Stimulated activated CD4-positive, alpha-beta T cell treated with anti-CD3 and anti-CD28 coated beads, Interleukin-4, amount 100 ng/mL, for 24 hours (primary cell): ENCODE results near the gene TDP2.
"Not testable (repeated sequence)": the region's sequence is repeated elsewhere in the genome, so short reads cannot be mapped to it uniquely, and the experiment has no call there.

Experiments used
- DNase-seq: peaks from one replicate; pipeline ENCODE4 v3.0.0-alpha.2; 2020

Gene TDP2

DNA sequence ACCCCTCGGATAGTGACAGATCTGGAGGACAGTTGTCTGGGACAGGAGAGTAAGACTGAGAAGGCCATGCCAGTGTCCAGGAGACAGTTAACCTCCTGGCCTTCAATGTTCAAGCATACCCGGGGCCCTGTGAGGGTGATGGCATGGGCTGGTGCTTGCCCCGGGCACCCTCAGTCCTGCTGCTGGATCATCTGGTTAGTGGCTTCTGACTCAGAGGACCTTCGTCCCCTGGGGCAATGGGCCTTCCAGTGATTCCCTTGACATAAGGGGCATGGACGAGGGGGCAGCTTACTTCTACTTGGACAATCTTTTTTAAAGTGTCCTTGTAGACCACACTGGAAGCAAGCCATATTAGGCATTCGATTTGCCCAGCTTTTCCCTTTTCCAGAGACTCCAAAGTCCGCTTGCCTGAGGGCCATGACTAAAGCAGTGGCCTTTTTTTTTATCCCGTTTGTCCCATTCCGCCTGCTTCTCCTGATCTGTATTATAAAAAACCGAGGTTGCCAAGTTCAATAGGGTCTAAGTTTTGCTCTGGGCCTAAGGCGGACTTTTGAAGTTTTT is 12.2 kb upstream of the TDP2 start:
- DNase-seq: not testable (repeated sequence)

DNA sequence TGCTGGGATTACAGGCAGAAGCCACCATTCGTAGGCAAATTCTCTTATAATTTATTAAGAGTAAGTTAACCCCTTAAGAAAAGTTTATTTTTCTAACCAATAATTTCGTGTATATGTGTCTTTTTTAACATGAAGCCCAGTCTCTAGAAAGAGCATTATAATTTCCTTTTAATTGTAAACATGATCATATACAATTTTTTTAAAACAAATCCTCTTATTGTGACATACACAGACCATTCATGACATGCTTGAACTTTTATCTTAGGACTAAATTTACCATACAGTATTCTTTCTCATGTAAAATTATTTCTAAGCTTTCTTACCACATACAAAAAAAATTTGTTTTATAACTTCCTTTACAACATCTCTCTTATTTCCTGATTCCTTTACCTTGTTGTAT is 6.9 kb upstream of the TDP2 start:
- no peak for DNase-seq

DNA sequence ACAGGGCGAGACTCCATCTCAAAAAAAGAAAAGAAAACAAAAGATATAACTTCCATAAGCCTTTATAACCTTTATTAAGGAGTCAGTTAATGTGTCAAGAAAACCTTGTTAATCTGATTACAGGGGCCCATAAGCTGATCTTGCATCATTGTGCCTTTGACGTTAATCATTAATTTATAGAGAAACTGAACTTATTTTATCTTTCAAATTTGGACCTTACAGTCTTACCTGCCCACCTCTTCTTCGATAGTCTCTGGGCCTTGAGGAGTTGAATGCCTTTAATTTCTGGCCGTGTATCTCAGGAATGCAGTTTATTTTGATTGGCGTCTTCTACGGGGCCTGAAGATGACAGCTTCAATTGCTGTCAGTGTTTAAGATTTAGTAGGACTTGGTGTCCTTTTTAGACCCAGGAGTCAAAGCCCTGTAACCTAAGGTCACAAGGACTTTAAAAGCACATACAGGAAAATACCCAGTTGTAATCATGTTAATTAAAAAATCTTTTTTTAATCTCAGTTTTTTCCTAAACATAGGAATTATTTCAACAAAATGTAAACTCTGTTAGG is 6.0 kb upstream of the TDP2 start:
- DNase-seq: no peak

DNA sequence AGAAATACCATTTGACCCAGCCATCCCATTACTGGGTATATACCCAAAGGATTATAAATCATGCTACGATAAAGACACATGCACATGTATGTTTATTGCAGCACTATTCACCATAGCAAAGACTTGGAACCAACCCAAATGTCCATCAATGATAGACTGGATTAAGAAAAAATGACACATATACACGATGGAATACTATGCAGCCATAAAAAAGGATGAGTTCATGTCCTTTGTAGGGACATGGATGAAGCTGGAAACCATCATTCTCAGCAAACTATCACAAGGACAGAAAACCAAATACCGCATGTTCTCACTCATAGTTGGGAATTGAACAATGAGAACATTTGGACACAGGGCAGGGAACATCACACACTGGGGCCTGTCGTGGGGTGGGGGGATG is 4.4 kb upstream of the TDP2 start:
- not testable (repeated sequence) for DNase-seq

DNA sequence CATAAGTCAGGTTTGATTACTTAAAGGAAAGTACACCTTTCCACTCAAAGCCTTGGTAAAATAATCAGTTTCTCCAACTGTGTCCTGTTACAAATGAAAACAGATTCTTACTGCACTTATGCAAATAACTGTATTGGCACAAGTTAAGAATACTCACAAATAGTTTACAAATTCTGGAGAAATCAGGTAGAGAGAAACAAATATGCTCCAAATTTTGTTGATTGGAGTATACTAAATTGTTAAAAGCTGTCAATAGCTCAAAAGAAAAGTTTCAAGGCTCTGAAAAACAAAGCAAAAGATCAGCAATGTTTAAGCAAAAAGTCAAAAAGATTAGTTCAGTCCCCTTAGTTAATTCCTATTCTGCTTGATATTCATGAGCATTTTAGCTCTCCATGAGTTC is 3.8 kb upstream of the TDP2 start:
- DNase-seq: not testable (repeated sequence)

DNA sequence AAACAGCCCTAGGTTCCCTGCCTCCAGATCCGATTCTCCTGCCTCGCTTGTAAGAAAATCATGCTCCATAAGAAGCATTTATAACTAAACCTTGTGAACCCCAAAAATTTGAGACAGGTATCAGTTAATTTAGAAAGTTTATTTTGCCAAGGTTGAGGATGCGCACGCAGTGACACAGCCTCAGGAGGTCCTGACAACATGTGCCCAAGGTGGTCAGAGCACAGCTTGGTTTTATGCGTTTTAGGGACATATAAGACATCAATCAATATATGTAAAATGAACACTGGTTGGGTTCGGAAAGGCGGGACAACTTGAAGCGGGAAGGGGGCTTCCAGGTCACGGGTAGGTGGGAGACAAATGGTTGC is 2.3 kb upstream of the TDP2 start:
- no peak for DNase-seq

DNA sequence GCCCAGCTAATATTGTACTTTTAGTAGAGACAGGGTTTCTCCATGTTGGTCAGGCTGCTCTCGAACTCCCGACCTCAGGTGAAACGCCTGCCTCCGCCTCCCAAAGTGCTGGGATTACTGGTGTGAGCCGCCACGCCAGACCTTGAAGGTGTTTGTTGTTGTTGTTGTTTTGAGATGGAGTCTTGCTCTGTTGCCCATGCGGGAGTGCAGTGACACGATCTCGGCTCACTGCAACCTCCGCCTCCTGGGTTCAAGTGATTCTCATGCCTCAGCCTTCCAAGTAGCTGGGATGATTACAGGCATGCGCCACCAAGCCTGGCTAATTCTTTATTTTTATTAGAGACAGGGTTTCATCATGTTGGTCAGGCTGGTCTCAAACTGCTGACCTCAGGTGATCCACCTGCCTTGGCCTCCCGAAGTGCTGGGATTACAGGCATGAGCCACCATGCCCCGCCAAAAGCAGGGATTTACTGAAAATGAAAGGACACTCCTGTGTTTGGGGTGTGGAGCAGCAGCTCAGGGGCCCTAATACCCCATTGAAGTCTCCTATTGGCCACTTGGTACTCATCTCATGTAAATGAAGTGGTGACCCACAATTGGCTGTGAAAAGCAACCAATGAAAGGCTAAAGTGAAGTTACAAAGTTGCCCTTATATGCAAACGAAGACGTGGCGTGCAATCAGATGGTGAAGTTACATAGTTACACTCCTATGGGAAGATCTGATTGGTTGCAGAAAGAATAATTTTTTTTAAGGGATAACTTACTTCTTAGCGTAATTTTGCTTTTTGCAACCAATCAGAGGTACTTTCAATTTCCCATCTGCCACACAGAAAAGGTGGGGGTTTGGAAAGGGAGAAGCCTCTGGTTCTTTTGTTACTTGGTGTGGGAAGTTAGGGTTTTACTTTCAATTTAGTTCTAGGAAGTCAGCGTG is 1.6 kb upstream of the TDP2 start:
- DNase-seq: not testable (repeated sequence)

DNA sequence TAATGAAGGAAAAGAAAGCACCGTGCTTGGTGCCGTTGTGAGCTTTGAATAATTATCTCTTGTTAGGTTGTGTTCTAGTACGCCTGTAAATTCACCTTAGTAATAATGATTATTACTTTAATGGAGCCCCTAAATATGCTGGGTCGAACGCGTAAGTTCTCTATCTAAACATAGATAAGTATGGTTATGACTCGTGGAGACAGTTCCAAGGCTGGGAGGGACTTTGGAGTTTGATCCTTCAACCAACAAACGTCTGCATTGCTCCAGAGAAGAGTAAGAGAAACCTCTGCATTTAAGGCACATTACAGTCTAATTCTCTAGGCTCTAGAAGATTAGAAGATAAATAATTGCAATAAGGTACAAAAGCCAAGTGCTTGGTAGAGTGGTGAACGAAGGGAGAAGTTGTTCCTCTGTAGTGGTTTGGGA is 692 bp upstream of the TDP2 start:
- DNase-seq: no peak

DNA sequence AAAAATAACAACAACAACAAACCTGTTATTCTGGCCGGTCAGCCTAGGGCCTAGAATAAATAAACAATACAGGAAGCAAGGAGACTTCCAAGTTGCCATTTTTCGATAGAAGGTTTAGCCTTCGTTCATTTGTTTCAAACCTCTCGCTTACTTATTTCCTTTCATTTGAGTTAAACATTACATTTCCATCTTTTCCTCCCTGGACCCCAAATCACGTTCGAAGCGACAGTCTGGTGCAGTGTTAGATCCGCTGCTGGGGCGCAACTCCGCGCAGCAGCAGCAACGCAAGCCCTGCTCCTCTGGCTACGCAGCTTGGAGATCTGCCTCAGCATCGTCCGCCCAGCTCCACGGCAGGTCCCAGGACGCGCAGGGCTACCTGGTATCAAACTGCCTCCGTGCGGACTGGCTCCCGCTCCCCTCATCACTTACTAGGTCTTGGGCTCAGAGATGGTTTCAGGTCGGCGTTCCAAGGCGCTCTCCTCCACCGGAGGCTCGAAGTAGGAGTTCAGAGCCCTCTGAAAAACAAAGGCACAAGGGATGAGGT is 530 bp downstream of the TDP2 start:
- peak; percentile 49 for DNase-seq

DNA sequence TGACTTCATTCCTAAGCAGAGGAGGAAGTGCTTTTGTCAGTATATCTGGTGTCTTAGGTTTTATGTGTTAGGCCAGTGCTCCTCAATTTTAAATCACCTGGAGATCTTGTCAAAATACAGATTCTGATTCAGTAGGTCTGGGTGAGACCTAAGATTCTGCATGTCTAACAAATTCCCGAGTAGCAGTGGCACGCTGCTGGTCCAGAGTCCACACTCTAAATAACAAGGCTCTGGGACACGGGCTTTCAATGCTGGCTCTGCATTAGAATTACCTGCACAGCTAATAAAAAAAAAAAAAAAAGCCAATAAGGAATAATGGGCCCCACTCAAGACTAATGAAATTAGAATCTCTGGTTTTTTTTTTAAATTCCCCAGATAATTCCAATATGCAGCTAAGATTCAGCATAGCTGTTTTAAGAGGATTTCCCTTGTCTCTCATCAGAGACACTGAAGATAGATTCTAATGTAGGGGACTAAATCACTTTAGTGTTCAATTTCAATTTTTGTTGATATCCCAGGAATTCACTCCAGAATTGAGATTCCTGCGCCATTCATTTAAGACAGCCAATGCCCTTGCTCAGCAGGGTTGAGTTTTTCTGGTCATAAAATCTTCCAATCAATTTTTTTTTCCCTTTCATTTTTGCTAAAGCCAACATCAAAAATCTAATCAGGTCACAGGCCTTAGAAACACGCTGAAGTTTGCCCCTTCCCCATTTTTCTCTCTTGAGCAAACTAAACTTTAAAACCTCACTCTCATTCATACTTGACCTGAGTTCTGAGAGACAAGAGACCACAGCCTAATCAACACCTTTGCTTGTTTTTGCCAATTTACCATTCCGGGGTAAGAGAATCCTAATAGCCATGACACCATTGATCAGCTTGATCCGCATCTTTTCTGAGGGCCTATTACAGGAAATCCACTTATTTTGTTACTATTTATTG is 2.4 kb downstream of the TDP2 start:
- DNase-seq: no peak

DNA sequence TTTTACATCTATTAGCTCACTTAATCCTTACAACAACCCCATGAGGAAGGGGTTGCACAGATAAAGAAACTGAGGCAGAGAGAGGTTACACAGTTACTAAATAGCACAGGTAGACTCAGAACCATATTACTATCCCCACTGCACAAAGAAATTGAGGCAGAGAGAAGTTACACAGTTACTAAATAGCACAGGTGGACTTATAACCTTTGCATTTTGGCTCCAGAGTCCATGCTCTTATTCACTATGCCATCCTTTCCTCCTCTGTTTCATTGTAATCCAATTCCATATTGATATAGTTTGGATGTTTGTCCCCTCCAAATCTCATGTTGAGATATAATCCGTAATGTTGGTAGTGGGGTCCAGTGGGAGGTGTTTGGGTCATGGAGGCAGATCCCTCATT is 3.5 kb downstream of the TDP2 start:
- DNase-seq: no peak

DNA sequence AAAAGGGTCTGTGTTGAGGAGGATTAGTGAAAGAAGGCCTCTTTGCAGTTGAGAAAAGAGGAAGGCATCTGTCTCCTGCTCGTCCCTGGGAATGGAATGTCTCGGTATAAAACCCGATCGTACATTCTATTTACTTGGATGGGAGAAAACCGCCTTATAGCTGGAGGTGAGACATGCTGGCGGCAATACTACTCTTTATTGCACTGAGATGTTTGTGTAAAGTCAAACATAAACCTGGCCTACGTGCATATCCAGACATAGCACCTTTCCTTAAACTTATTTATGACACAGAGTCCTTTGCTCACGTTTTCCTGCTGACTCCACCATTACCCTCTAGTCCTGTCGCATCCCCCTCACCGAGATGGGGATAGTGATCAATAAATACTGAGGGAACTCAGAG is 4.5 kb downstream of the TDP2 start:
- no peak for DNase-seq

DNA sequence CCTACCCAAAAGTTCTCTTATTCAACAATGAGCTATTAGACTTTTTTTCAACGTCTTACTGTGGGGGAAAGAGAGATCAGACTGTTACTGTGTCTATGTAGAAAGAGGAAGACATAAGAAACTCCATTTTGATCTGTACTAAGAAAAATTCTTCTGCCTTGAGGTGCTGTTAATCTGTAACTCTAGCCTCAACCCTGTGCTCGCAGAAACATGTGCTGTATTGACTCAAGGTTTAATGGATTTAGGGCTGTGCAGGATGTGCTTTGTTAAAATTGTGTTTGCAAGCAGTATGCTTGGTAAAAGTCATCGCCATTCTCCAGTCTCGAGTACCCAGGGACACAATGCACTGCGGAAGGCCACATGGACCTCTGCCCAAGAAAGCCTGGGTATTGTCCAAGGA is 4.9 kb downstream of the TDP2 start:
- not testable (repeated sequence) for DNase-seq

DNA sequence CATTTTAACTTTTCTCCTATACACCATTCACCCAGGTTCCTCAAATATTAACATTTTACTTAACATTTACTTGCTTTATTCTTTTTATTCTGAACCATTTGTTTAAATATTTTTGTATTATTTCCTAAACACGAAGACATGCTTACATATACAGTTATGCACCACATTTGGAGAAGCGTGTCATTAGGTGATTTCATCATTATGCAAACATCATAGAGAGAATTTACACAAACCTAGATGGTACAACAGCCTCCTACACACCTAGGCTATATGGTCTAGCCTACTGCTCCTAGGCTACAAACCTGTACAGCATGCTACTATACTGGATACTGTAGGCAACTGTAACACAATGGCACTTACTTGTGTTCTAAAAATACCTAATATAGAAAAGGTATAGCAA is 6.6 kb downstream of the TDP2 start:
- DNase-seq: no peak

DNA sequence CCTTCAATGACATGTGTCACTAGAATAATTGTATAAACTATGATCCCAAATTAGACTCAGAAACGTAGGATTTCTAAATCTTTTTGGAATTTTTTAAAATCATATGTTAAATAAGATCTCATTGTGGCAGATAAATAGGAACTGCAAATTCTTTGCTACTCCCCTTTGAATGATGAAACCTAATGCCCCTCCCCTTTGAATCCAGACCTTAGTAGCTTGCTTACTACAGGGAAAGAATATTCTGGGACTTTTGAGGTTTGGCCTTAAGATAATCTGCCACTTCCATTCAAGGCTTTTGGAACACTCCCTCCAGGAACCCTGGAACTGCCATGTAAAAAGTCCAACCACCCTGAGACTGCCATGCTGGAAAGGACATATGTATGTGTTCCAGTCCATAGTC is 7.1 kb downstream of the TDP2 start:
- DNase-seq: no peak

DNA sequence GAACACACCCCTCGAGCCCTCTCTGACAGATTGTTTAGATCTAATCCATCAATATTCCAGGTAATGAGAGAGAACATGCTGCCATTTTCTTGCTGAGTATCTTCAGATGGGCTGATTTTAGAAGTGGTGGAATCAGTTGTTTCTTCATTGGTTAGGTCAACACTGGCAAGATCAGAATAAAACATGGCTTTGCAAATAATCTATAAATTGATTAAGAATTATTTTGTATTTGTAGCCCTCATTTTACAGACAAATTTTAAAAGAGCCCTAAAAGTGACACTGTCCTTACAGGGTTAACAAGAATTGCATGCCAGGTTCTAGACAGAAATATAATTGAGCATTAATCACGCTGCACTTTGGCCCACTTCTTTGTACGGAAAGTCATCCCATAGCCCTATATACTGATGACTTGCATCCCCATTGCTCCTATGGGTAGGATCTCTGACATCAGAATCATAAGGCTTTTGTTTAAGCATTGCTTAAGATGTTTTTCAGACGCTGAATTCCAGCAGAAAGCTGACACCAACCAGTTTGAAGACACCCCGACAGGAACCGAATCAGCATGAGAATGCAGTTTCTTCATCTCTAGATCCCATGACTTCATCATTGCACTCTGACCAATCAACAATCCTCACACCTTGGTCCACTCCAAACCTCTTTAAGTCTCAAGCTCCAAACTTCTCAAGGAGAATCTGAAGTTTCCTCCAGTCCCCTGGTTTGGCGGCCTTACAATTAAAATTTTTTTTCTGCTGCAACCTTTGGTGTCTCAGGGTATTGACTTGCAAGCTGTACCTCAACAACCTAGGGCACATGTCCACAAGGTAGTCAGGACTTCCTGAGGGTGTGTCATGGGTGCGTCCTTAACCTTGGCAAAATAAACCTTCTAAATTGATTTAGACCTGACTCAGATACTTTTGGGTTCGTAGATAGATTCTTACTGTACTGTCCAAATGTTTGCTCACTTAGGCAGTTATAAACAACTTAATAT is 7.8 kb downstream of the TDP2 start:
- DNase-seq: no peak

DNA sequence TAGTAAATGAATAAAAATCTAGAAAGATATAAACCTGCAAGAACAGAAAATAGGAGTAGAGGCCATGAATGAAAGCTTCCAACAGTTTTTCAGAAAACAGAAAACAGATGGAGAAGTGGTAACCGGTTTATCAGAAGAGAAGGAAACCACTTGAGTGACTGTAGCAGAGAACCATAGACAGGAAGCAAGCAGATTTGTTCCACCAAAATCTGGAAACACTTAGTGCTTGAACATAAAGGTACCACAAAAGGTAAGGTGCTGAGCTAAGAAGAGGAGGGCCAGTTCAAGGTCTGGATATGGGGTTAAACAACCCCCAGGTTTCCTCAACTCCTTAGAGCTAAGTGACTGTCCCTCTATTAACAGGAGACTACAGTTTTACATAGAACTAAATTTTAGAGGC is 11.5 kb downstream of the TDP2 start:
- DNase-seq: no peak

DNA sequence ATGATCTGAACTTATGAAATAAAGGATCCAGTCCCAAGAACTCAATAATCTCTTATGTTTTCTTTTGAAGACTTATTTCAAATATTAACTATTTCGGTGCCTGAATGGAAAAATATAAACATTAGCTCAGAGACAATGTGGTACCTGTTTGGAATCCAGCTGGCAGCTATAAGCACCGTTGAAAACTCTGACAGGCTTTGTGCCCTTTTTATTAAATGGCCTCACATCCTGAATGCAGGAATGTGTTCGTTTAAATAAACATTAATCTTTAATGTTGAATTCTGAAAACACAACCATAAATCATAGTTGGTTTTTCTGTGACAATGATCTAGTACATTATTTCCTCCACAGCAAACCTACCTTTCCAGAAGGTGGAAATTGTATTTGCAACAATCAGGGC is 16.3 kb downstream of the TDP2 start:
- no peak for DNase-seq

DNA sequence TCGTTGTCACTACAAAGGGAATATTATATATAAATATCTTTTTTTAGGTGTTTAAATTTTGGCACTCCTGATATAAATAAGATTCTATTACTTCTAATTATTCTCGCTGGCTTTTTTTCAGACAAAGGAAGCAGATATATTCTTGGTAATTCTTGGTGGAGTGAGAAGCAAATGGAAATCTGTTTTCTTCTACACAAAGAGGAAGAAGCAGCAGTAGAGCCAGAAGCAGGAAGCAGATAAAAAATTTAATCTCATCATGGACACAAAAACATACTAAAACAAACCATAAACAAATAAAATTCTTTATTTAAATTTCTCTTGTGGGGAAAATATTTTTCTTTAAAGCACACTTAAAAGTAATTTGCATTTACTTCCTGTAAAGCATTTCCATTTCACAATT is 17.0 kb downstream of the TDP2 start:
- no peak for DNase-seq

DNA sequence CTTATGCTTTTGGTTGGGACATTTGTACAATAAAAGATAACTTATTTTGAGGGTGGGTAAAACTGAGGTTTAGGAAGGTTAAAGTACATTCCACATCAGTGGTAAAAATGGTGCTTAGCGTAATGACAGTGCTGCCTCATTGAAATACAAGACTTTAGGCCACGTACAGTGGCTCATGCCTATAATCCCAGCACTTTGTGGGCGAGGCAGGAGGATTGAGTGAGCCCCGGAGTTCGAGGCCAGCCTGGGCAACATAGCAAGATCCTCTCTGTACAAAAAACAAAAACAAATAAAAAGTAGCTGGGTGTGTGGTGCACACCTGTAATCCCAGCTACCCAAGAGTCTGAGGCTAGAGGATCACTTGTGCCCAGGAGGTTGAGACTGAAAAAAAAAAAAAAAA is 18.4 kb downstream of the TDP2 start:
- no peak for DNase-seq

DNA sequence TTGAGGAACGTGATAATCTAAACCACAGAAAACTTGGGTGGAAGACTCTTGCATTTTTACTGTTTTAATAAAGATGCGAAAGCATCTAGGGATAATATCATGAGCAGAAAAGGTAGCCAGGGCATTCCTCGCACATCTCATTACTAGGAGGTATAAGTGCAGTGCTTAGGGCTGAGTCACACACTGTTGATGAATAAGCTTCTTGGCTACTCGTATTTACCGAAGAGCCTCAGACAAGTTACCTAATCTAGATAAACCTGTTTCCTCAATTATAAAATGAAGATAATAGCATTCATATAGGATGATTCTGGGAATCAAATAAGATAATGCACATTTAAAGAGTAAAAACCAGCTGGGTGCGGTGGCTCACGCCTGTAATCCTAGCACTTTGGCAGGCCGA is 19.9 kb downstream of the TDP2 start:
- no peak for DNase-seq

DNA sequence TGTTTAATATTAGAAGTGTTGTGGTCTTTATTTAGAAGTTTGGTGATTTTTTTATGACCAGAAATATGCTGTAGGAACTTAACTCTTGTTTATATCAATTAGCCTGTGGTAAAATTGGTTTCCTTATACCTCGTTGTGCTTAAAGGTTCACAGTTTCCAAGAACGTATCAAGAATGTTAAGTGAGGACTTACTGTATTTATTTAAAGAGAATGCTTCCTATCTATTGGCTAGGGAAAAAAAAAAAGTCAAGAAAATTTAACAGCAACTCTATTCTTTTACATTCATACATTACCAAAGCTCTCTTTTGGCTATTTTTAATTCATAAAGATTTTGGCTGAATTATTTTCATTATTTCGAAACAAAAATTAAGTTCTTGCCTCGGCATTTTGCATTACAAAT is 22.3 kb downstream of the TDP2 start:
- no peak for DNase-seq
